Progenitor cell of endocrine pancreas (in vitro differentiated cells): ENCODE results near the gene SLC9C2. TPM values are rescaled to one million over a fixed set of nuclear protein-coding genes. Genes with fewer than 3 reads are reported as not detected.
"Not testable (repeated sequence)": the region's sequence is repeated elsewhere in the genome, so short reads cannot be mapped to it uniquely, and the experiment has no call there.

Experiments
- DNase-seq: peaks from one replicate; pipeline ENCODE4 v3.0.0; 2021; ENCODE audit warnings: low spot score; ENCODE audit not compliant: unreplicated experiment
- H3K27ac Mint-ChIP-seq: 2 replicates; pipeline ENCODE4 v1.8.0; 2021; ENCODE audit warnings: mild to moderate bottlenecking, moderate library complexity, mixed read lengths
- H3K27me3 Mint-ChIP-seq: 2 replicates; pipeline ENCODE4 v1.8.0; 2021; ENCODE audit warnings: mixed read lengths
- H3K36me3 Mint-ChIP-seq: 2 replicates; pipeline ENCODE4 v1.8.0; 2022; ENCODE audit warnings: mixed read lengths; ENCODE audit not compliant: insufficient read depth
- H3K4me1 Mint-ChIP-seq: 2 replicates; pipeline ENCODE4 v1.8.0; 2021; ENCODE audit warnings: low read depth, mixed read lengths
- H3K4me3 Mint-ChIP-seq: 2 replicates; pipeline ENCODE4 v1.8.0; 2021; ENCODE audit warnings: low read depth, mild to moderate bottlenecking, moderate library complexity, mixed read lengths
- H3K9me3 Mint-ChIP-seq: 2 replicates; pipeline ENCODE4 v1.8.0; 2021; ENCODE audit warnings: low read depth, mixed read lengths
- CTCF ChIP-seq: fragments of 200-600 bp; sonication (generic); IDR thresholded peaks from one replicate; pipeline ENCODE4 v1.5.0; 2021; ENCODE audit warnings: antibody characterized with exemption, mild to moderate bottlenecking; ENCODE audit not compliant: unreplicated experiment
- total RNA-seq: library from RNA; stranded (reverse); gene quantifications from 2 replicates; pipeline ENCODE4 v1.2.1, GENCODE V29; 2021

SLC9C2 gene
- total RNA-seq, 1 donor from 2014 or later: not detected

GRCh38 chr1:173520799-173521198 lies 82.1 kb downstream of the SLC9C2 start:
- DNase-seq: no peak
- Mint-ChIP-seq H3K4me1 (peaks cover 4% of the 10 kb centered on the region), H3K27me3 (no peaks in the 10 kb centered on the region), H3K9me3 (no peaks in the 10 kb centered on the region), H3K36me3 (no peaks in the 10 kb centered on the region), H3K4me3 (no peak overlapping the region), H3K27ac (no peak overlapping the region)
- no peak for TF ChIP-seq CTCF

- H3K36me3 Mint-ChIP-seq, H3K4me1 Mint-ChIP-seq, DNase-seq, H3K27ac Mint-ChIP-seq, H3K4me3 Mint-ChIP-seq, H3K27me3 Mint-ChIP-seq: not testable (repeated sequence)
- H3K9me3 Mint-ChIP-seq: peaks cover 16% of the 10 kb centered on the region
These were observed 88.4 kb downstream of the SLC9C2 start for GRCh38 chr1:173514503-173514902.

GRCh38 chr1:173509797-173510196 lies 93.1 kb downstream of the SLC9C2 start:
- no peak overlapping the region for H3K4me3 Mint-ChIP-seq
- no peaks in the 10 kb centered on the region for H3K27me3 Mint-ChIP-seq
- no peak for DNase-seq
- no peak overlapping the region for H3K27ac Mint-ChIP-seq
- no peak for TF ChIP-seq CTCF
- H3K36me3 Mint-ChIP-seq: peaks cover 4% of the 10 kb centered on the region
- peaks cover 11% of the 10 kb centered on the region for H3K9me3 Mint-ChIP-seq
- H3K4me1 Mint-ChIP-seq: peaks cover 16% of the 10 kb centered on the region

GRCh38 chr1:173508541-173508940 lies 94.3 kb downstream of the SLC9C2 start:
- H3K27ac Mint-ChIP-seq: no peak overlapping the region
- no peaks in the 10 kb centered on the region for H3K27me3 Mint-ChIP-seq

GRCh38 chr1:173507847-173508209 lies 95.0 kb downstream of the SLC9C2 start:
- no peak for DNase-seq
- H3K9me3 Mint-ChIP-seq: no peaks in the 10 kb centered on the region
- H3K36me3 Mint-ChIP-seq: no peaks in the 10 kb centered on the region
- peak overlapping the region; percentile 92 for H3K27ac Mint-ChIP-seq
- H3K4me1 Mint-ChIP-seq: peaks cover 18% of the 10 kb centered on the region
- no peaks in the 10 kb centered on the region for H3K27me3 Mint-ChIP-seq
- peak overlapping the region; percentile 17 for H3K4me3 Mint-ChIP-seq
- TF ChIP-seq CTCF: no peak

More at GRCh38 chr1:173508541-173508940, 94.3 kb downstream of the SLC9C2 start:
- H3K9me3 Mint-ChIP-seq: peaks cover 2% of the 10 kb centered on the region
- no peak overlapping the region for H3K4me3 Mint-ChIP-seq
- DNase-seq: no peak
- peaks cover 17% of the 10 kb centered on the region for H3K4me1 Mint-ChIP-seq
- TF ChIP-seq CTCF: no peak
- H3K36me3 Mint-ChIP-seq: peaks cover under 1% of the 10 kb centered on the region

GRCh38 chr1:173507205-173507846 lies 95.5 kb downstream of the SLC9C2 start:
- Mint-ChIP-seq H3K36me3 (no peaks in the 10 kb centered on the region), H3K27me3 (no peaks in the 10 kb centered on the region), H3K27ac (peak overlapping the region; percentile 92), H3K4me1 (peaks cover 18% of the 10 kb centered on the region), H3K9me3 (no peaks in the 10 kb centered on the region), H3K4me3 (peak overlapping the region; percentile 19)
- DNase-seq: no peak
- TF ChIP-seq CTCF: no peak
